HEK293 (cell line): ENCODE data around the gene FAM120A.

Source experiments
- CTCF ChIA-PET: fragments of 350-600 bp; formaldehyde crosslinking; extraction: SDS; loops from one replicate; lab custom pipeline; 2021; ENCODE audit warnings: antibody characterized with exemption; lab: Yijun Ruan, JAX
- POLR2A ChIA-PET: fragments of 300-600 bp; formaldehyde crosslinking; extraction: SDS; loops from one replicate; lab custom pipeline; 2020; ENCODE audit warnings: antibody characterized with exemption, inconsistent platforms; lab: Yijun Ruan, JAX
- H3K27ac ChIP-seq: fragments of 200-500 bp; sonication (Bioruptor generic); 2 replicates; pipeline ENCODE4 v1.5.1; 2014; ENCODE audit warnings: low read depth, low read length, control low read depth, inconsistent platforms; ENCODE audit errors: extremely low read depth
- H3K36me3 ChIP-seq, 2 experiments: fragments of 200-500 bp in 1 of 2; sonication (Bioruptor generic) in 1 of 2; 1 replicate in 1 of 2; 2 replicates in 1 of 2; pipeline ENCODE4 v1.5.1; 2014 to 2017; ENCODE audit warnings: inconsistent platforms in 2 of 2, low read length in 2 of 2; ENCODE audit not compliant: control insufficient read depth in 2 of 2, insufficient read depth in 1 of 2
- H3K4me1 ChIP-seq: fragments of 200-500 bp; sonication (Bioruptor generic); 2 replicates; pipeline ENCODE4 v1.5.1; 2014; ENCODE audit warnings: mild to moderate bottlenecking, low read length, inconsistent platforms; ENCODE audit not compliant: control insufficient read depth, insufficient read depth
- H3K4me3 ChIP-seq: 2 replicates; pipeline ENCODE4 v1.5.1; 2011; ENCODE audit warnings: low read depth, mild to moderate bottlenecking, control low read depth, low read length, moderate library complexity
- H3K9me3 ChIP-seq: fragments of 200-500 bp; sonication (Bioruptor generic); 2 replicates; pipeline ENCODE4 v1.5.1; 2014; ENCODE audit warnings: low read depth, low read length, inconsistent platforms; ENCODE audit not compliant: control insufficient read depth, insufficient read depth
- HOXC10 ChIP-seq: sonication (generic); formaldehyde crosslinking; IDR thresholded peaks from 2 replicates; pipeline ENCODE4 v1.8.1; 2023; ENCODE audit warnings: mild to moderate bottlenecking, missing genetic modification reagents
- IKZF3 ChIP-seq: fragments of 450-650 bp; IDR thresholded peaks from 2 replicates; pipeline ENCODE4 v1.5.0; 2018; ENCODE audit warnings: missing biosample characterization, mild to moderate bottlenecking, missing genetic modification characterization, moderate library complexity
- KLF1 ChIP-seq: fragments of 450-650 bp; formaldehyde crosslinking; IDR thresholded peaks from 2 replicates; pipeline ENCODE4 v1.5.1; 2016; ENCODE audit warnings: missing biosample characterization, missing genetic modification characterization
- SCRT2 ChIP-seq: fragments of 450-650 bp; formaldehyde crosslinking; IDR thresholded peaks from 2 replicates; pipeline ENCODE4 v1.5.1; 2016; ENCODE audit warnings: missing biosample characterization, missing genetic modification characterization
- TSHZ1 ChIP-seq: fragments of 450-650 bp; formaldehyde crosslinking; IDR thresholded peaks from 2 replicates; pipeline ENCODE4 v1.5.1; 2016; ENCODE audit warnings: missing biosample characterization, missing genetic modification characterization, borderline replicate concordance
- ZIC2 ChIP-seq: fragments of 450-650 bp; formaldehyde crosslinking; IDR thresholded peaks from 2 replicates; pipeline ENCODE4 v1.5.1; 2016; ENCODE audit warnings: missing biosample characterization, missing genetic modification characterization
- ZNF23 ChIP-seq: fragments of 450-650 bp; formaldehyde crosslinking; IDR thresholded peaks from 2 replicates; pipeline ENCODE4 v1.5.1; 2016; ENCODE audit warnings: missing biosample characterization, missing genetic modification characterization, borderline replicate concordance
- ZNF280C ChIP-seq: fragments of 450-650 bp; formaldehyde crosslinking; IDR thresholded peaks from 2 replicates; pipeline ENCODE4 v1.5.1; 2016; ENCODE audit warnings: missing biosample characterization, missing genetic modification characterization
- ZNF521 ChIP-seq: fragments of 450-650 bp; formaldehyde crosslinking; IDR thresholded peaks from 2 replicates; pipeline ENCODE4 v1.5.1; 2017; ENCODE audit warnings: missing biosample characterization, mild to moderate bottlenecking, missing genetic modification characterization
- ZNF596 ChIP-seq: fragments of 450-650 bp; IDR thresholded peaks from 2 replicates; pipeline ENCODE4 v1.5.0; 2018; ENCODE audit warnings: missing biosample characterization, mild to moderate bottlenecking, missing genetic modification characterization, moderate library complexity

FAM120A gene

GRCh38 chr9:93598647-93599241 is 147.3 kb downstream of the FAM120A start:
- CTCF ChIA-PET: no interaction called here
- Histone ChIP-seq H3K4me3 (no peak overlapping the region), H3K27ac (no peak overlapping the region), H3K4me1 (peaks cover 6% of the 10 kb centered on the region; the same call in 1 of the 2 replicates), H3K9me3 (no peaks in the 10 kb centered on the region), H3K36me3 (no peaks in the 10 kb centered on the region)
- TF ChIP-seq ZNF23 (no peak), ZNF521 (tag by site-specific recombination) (no peak), IKZF3 (tag by site-specific recombination) (no peak), HOXC10 (CRISPR knock-in tag) (no peak), ZNF596 (no peak), SCRT2 (tag by site-specific recombination) (peak; percentile 41; the same call in 1 of the 2 replicates)
- TF ChIP-seq, all 188 proteins: peak for 1
- POLR2A ChIA-PET: no interaction called here

GRCh38 chr9:93599571-93600403 is 148.3 kb downstream of the FAM120A start:
- TF ChIP-seq ZIC2 (tag by site-specific recombination): 0 out of 2 replicates have a peak, but pooled peaks have one; percentile 14
- no peak for TF ChIP-seq TSHZ1 (tag by site-specific recombination)
- CTCF ChIA-PET: interaction anchor here (1.2 kb wide), 1 partner anchor 7 kb away, joined by 4 read pairs; no protein-coding TSS in a partner anchor
- Histone ChIP-seq H3K9me3 (no peaks in the 10 kb centered on the region), H3K4me3 (no peak overlapping the region), H3K27ac (no peak overlapping the region), H3K36me3 (no peaks in the 10 kb centered on the region), H3K4me1 (peaks cover 5% of the 10 kb centered on the region; the same call in 1 of the 2 replicates)
- POLR2A ChIA-PET: no interaction called here

- POLR2A ChIA-PET: no interaction called here
- Histone ChIP-seq H3K4me1 (peaks cover 5% of the 10 kb centered on the region; the same call in 1 of the 2 replicates), H3K36me3 (no peaks in the 10 kb centered on the region), H3K9me3 (no peaks in the 10 kb centered on the region), H3K27ac (no peak overlapping the region), H3K4me3 (no peak overlapping the region)
- CTCF ChIA-PET: interaction anchor here (1.2 kb wide), 1 partner anchor 8 kb away, joined by 4 read pairs; no protein-coding TSS in a partner anchor
- TF ChIP-seq KLF1 (tag by site-specific recombination) (0 out of 2 replicates have a peak, but pooled peaks have one; percentile 19), ZNF280C (tag by site-specific recombination) (no peak)
These were observed 149.0 kb downstream of the FAM120A start for GRCh38 chr9:93600504-93600903.
